NCI-H748 treated with DMSO at 0.1 percent for 48 hours (cell line): ENCODE results near the gene ERC2.

Experiments used
- DNase-seq: peaks from one replicate; lab custom pipeline; 2025; lab: John Stamatoyannopoulos, UW

Gene ERC2

DNA sequence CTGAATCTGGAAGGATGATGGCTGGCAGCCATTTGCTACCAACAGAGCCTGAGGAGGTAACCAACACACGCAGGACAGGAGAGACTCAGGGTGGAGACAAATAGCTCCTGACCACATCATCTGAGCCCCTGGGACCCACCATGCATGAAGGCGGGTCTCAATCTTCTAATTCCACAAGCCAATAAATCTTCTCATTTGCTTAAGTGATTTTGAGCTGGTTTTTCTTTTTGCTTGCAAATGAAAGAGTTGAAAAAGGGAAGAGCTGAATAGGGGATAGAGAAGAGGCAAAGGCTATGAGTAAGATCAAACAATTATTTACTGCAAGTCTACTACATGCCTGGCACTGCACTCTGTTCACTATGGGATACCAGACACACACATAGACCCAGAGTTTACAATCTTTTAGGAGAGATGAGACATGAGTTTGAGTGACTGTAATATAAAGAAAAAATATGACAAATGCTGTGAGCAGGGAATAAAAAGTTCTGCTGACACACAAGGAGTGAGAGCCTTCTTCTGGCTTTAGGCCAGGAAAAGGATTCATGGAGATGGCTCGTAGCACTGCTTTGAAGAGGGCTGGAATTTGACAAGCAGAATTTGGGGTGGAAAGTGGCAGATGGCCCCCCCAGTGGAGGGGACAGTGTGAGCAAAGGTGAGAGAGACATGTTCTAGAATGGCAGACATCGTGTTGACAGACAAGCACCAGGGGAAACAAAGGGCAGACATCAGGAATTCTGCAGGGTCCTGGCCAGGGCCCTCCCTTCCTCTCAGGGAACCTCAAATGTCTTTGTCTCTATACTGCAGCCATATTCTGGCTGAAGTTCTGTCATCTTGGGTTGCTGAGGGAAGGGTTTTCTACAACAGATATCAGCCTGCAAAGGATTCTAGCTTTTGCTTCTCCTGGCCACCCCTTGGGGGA is 911.4 kb downstream of the ERC2 start:
- no peak for DNase-seq

- no peak for DNase-seq
Observed at GRCh38 chr3:55555873-55556618, 912.2 kb downstream of the ERC2 start.

DNA sequence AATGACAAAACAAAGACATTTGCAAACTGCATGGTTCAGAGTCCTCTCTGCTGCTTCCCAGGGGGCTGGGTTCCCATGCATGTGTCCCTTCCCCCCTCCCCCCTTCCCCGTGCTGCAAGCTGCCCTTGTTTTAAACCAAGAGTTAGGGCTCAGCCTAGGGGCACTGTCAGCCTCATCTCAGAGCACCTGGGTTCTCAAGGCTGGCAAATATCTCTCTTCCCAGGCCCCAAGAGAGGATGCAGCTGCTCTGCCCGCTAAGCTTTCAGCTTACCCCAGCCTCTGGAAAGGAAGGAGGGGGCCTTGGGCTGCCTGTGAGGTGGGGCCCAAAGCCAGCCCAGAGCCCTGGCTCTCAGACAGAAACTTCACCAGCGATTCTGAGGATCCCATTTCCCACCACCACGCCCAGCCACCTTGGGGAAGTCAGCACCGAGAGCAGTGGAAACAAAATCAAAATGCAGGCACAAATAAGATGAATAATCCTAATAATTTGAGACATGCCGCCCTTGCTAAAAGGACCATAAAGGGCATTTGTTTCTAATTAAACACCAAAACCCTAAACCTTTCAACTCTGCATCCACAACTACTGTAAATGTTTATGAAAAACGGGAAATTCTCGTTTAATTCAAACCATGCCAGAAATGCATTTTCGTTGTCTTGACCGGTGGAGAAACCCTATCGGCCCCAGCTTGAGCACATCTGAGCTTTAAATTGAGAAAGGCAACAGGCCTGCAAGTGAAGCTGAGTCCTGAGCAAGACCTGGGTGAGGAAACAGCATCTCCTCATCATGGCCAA is 913.4 kb downstream of the ERC2 start:
- no peak for DNase-seq

DNA sequence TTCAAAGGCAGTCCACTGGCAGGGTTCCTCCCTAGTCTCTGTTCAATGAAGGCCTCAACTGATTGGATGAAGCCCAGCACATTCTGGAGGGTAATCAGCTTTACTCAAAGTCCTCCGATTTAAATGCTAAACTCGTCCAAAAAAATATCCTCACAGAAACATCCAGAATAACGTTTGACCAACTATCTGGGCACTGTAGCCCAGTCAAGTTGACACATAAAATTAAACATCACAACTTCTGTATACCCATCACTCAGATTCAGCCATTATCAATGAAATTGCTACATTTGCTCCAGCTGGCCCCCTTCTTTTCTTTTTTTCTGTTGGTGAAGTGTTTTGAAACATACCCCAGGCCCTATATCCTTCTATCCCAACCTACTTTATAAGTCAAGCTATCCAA is 916.6 kb downstream of the ERC2 start:
- DNase-seq: no peak

GRCh38 chr3:55549177-55549576 is 919.1 kb downstream of the ERC2 start:
- no peak for DNase-seq

DNA sequence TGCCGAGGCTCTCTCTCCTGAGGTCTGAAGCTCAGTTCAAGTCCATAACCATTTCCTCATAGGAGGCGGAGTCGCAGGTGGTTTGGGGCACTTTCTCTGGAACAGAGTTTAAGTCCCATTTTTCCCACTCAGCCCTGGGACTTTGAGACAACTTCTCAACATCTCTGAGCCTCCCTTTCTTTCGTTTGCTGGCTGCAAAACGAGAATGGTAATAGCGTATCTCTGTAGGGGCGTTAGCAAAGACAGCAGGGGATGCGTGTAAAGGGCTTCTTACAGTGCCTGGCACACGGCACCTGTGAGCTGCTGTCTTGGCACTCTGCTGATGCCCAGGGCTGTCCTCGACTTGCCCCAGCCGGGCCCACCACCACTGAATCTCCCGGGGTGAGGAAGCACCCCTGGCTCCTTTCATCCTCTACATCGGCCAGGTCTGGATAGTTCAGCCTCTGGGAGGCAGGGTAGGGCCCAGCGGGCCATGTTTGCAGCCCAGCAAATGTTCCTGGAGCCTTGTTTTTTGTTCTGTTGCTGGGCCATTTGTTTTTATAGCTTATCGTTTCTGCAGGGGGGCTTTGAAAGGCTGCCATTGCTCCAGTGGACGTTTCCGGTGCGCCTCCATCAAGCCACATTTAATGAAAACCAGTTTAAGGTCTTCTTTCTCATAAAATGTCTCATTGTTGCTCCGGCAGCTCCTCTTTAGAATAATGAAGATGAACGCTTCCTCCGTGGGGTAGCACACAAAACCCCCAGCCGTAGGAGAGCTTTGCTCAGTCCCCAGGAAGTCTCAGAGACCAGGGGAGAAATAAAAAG is 921.2 kb downstream of the ERC2 start:
- peak; percentile 3 for DNase-seq

- DNase-seq: no peak
Observed at GRCh38 chr3:55545995-55546394, 922.3 kb downstream of the ERC2 start.

- no peak for DNase-seq
Observed at GRCh38 chr3:55544219-55544618, 924.0 kb downstream of the ERC2 start.

DNA sequence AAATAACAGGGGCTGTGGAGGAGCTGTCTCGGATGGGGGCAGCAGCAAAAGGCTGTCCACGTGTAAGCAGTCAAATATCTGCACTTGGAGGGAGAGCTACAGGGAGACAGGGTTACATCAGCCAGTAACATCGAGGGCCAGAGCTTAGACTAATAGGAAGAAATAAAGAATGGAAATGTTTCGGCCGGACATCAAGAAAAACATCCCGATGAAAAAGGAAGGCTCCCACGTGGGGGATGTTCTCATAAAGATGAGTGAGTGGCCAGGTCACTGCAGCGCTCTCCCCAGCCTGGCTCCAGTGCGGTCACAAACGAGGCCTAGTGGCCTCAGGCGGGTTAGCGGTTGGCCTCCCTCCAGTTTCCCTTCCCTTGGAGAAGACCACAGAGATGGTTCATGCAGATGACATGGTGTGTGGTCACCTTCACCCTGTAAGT is 925.1 kb downstream of the ERC2 start:
- DNase-seq: no peak

DNA sequence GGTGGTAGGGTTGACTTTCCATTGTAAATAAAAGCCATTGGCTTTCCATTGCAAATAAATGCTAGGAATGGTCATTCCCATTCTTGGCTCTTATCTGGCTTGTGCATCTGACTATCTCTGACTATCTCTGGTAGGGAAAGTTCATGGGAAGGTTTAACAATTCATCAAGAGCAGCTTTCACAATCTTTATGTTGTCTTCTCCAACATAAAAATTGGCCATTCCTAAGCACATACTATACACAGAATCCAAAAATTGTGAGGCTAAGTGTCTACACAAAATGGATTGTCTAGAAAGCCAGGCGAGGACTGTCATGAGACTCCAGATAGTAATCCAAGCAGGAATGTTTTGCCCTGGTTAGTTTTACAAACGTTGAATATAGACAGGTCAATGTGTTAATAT is 926.8 kb downstream of the ERC2 start:
- no peak for DNase-seq

GRCh38 chr3:55541016-55541415 is 927.3 kb downstream of the ERC2 start:
- no peak for DNase-seq

GRCh38 chr3:55540579-55540978 is 927.7 kb downstream of the ERC2 start:
- no peak for DNase-seq

DNA sequence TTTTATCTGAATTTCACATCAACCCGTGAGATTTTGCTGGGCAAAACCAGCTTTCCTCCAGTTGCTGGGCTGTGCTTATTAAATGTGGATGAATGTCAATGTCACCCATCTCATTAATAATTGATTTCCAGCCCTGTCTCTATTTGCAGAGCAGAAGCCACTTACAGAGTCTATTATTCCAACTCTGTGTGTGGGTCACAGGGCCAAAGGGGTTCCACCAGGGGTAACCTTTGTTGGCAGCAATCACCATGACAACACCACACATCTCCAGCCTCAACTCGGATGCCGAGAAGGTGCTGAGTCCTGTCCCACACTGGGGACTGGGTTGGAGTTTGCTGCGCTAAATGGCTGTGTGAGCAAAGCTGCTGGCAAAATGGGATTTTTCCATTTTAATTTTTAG is 930.1 kb downstream of the ERC2 start:
- peak; percentile 16 for DNase-seq

DNA sequence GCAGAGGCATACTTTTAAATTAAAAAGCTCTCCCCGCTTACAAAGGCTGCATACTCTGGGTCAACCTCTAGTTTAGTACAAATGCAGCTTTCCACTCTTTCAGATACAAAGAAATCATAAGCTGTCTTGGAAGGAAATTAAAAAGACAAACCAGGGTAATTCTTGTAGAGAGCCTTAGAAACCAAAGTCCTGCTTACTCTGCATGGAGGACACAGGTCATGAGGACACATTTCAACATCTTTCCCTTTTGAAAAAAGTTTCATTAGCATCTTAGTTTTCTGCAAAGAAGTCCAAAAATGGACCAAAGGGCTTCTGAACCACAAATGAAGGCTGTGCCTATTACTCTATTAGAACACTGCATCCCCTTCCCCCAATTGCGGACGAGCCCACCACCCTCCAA is 930.7 kb downstream of the ERC2 start:
- no peak for DNase-seq

DNA sequence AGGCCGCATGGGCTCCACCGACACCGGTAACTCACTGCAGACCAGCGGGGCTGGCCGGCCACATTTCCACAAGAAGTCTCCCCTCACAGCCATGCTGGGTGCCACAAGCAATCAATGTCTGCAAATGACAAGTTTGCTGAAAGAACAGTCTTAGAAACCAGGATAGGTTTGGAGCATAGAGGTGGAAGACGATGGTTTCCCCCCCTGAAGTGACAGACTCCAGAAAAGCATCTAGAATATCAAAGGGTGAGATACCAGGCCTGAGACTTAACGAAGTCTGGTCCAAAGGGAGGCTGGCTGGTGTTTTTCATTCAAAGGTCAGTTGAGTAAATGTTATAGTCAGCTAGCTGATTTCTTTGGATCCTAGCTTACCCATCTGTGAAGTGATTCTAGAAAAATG is 931.1 kb downstream of the ERC2 start:
- no peak for DNase-seq

DNA sequence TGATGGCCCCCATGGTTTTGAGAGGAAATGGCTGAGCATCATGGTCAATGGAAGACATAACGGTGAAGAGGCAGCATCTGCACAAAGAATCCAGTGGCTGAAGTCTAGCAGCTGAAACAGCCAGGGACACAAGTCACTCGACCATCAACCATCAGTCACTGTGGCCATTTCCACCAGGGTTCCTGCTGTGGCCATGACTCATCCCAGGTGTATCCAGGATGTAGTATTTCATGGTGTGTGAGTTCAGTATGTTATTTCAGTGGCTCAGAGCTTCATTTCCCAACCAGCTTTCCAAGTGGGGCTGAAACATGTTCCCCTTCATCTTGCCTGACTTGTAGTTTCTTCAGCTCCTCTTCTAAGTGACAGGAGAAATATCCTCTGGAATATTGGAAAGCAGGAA is 933.4 kb downstream of the ERC2 start:
- no peak for DNase-seq

DNA sequence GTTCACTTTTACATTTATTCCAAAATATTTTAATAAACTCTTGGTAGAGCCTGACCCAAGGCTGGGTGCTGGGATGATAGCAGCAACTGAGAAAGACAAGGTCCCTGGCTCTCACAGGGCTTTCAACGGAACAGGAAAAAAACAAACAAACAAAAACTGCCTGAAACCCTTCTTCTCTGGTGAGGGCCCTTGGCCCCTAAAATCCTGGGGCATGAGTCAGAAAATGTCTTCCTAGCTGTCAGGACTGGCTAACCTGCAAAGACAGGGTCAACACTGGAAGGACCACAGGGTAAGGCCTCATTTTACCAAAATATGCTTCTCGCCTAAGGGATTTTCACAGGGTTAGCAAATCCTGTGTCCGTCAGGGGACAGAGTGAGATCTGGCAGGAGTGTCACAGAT is 935.5 kb downstream of the ERC2 start:
- DNase-seq: no peak

GRCh38 chr3:55531321-55531720 is 936.9 kb downstream of the ERC2 start:
- DNase-seq: no peak

- no peak for DNase-seq
Observed at GRCh38 chr3:55527361-55527760, 940.9 kb downstream of the ERC2 start.

DNA sequence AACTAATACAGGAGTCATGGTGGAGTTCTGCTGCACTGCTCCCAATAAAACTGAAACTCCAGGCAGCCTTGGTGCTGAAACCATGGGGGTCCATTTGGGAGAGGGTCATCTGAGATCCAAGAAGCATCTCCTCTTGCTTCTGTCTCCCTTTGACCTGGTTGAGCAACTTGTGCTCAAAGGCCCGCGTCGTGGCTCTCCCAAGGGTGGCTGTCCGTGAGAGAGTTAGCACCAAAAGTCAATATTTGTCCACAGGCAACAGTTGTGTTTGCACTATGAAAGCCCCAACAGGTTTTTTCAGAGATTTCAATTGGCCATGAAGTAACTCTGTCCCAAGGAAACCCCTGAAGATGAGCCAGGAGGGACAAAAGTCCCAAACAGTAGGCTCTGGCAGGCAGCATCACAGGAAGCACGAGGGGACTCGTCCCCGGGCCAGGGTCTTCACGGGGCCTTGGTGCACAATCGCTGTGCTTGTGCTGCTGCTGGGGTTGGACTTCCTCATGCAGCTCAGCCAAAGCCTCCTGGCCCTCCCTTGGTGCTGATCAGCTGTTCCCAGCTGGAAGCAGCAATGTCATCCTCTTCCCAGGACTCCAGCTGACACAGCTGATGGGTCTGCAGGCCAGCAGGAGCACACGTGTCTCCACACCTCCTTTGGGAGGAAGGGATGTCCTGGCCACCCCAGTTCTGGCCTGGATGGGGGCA is 941.8 kb downstream of the ERC2 start:
- DNase-seq: no peak

DNA sequence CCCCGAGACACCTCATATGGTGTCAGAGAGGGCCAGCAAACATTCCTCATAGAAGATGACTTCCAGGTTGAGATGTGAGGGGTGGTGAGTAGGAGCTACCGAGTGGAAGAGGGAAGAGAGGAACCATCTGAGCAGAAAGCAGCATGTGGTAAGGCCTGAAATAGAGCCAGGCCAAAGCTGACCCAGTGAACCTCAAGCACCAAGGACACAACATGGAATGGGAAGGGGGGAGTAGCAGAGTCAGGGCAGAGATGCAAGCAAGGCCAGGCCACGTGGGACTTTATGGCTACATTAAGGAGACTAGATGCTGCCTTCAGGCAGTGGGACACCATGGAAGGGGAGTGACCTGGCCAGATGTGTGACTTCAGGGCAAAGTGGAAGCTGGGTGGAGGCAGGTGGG is 942.8 kb downstream of the ERC2 start:
- no peak for DNase-seq
